ENCODE measurements around the gene AVPR1B.

GRCh38 chr1:206144605-206145004 is 27.4 kb upstream of the AVPR1B start:
- no peak for TF ChIP-seq CTCF (IDR thresholded peaks at IDR 0.05)
- TF ChIP-seq POLR2A (IDR thresholded peaks at IDR 0.05) = no peak

Data from ovary (tissue), 3 donors.